DMS153 treated with DMSO at 0.1 percent for 48 hours (cell line): ENCODE results near the gene KDSR.
A peak's percentile ranks its signal among the peaks of the same experiment; 100 is the strongest.

ENCODE experiments used
- DNase-seq: peaks from one replicate; lab custom pipeline; 2025; ENCODE audit not compliant: unreplicated experiment; lab: John Stamatoyannopoulos, UW

Gene KDSR

DNA sequence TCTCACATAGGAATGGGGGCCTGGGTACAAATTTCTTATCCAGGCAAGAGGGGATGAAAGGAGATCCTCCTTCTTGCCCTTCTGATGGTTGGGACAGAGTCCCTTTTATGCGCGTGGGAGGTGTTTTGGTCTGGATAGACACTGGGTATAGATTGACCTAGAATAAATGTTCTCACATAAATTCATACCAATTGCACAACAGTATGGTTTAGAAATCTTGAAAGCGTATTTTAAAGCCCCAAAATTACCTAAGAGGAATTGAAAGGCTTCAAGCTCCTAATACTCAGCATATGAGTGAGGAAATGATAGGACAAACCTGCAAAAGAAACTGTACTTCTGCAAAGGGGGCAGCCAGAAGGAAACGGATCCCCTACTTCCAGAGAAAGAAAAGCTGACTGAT is 44.8 kb downstream of the KDSR start:
- no peak for DNase-seq

DNA sequence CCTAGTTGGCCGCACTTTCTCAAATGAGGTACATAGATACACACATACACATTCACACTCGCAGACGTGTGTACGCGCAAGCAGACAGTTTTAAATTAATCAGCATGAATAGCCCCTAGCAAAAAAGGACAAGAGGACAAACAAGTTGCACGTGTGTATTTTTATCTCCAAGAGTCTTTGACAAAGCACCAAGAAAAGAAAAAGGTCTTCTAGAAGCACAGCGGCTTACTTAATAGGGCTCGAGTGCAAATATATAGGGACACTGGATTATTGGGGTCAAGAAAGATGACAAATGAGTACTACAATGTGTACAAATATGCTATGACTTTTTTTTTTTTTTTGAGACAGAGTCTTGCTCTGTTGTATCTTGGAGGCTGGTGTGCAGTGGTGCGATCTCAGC is 45.7 kb downstream of the KDSR start:
- no peak for DNase-seq

DNA sequence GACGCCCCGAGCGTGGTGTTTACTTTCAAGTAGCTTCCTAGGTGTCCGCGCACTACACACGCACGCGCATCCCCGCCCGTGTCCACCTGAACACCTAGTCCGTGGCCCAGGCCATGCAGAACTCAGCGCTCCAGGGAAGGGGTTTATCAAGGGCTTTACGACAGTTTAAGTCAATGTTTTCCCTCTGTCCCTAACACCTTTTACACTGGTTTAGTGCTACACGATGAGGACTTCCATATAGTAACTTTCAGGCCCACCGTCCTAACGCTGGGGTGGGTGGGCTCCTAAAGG is 46.1 kb downstream of the KDSR start:
- peak; percentile 41 for DNase-seq

DNA sequence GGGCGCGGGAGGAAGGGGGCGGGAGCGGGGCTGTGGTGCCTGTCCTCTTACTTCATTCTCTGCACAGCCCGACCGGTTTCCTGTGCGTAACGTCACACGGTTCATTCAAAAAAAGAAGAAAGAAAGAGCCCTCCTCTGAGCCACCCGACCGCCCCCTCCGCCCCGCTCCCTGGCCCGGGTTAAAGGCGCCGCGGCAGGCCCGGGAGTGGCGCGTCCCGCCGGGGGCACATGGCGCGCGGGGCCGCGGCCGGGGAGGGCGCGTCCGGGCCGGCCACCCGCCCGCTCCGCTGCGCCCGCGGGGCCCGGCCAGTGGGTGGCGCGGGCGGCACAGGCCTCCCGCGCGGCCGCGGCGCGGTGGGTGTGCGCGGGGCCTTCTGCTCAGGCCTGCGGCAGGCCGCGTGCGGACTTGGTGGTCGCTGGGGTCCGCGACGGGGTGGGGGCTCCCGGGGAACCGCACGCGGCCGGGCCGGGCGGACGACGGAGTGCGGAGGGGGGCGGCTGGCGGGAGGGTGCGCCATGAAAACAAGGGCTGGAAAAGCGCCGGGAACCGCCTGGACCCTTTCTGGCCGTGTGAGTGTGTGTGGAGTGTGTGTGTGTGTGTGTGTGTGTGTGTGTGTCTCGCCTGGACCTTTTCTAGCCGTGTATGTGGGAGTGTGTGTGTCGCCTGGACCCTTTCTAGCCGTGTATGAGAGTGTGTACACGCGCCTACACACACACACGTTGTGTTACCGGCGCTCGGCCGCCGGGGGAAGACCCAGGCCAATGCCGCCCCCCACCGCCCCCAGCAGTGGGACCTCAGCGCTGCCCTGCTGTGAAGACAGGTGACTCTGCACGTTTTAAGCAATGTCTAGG is 46.7 kb downstream of the KDSR start:
- peak; percentile 68 for DNase-seq

DNA sequence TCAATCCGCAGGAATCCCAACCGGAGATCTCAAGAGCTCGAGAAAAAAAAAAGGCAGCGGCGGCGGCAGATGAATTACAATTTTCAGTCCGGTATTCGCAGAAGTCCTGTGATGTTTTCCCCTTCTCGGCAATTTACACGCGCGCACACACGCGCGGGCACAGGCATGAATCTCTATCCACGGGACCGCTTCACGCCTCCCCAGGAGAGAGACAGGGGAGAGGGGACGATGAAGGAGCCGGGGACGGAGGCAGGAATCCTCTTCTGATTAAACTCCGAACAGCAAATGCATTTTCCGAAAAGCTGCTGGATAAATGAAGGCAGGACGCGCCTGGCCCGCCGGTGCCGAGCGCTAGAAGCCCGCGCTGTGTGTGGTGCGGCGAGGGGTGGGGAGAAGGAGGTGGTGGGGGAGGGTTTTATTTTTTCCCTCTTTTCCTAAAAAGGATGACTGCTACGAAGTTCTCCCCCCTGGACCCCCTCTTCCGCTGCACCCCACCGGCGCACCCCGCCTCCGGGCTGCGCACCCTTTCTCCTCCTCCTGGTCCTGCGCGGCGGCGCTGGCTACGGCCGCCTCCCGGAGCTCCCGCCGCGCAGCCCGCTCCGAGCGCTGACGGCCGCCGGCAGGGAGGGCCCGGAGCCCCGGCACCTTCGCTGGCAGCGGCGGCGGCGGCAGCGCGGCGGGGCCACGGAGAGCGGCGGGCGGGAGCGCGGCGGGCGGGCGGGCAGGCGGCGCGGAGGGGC is 47.5 kb downstream of the KDSR start, which contains the start of gene BCL2:
TSS of gene BCL2 (minus strand) at position 387 of the 740 bp plus-strand sequence.
- DNase-seq: no peak

DNA sequence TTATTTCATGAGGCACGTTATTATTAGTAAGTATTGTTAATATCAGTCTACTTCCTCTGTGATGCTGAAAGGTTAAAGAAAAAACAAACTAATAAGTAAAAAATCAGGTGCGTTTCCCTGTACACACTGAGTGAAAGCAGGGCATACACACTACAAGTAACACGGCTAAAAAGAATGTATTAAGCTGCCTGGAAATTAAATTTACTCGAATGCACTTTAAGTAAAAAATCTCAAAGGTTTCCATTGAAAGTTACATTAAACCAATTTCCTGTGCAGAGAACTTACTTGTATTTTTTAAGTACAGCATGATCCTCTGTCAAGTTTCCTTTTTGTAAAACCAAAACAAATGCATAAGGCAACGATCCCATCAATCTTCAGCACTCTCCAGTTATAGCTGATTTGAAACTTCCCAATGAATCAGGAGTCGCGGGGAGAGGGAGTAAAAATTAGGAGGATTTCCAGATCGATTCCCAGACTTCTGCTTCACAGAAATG is 48.1 kb downstream of the KDSR start:
- DNase-seq: peak; percentile 66

DNA sequence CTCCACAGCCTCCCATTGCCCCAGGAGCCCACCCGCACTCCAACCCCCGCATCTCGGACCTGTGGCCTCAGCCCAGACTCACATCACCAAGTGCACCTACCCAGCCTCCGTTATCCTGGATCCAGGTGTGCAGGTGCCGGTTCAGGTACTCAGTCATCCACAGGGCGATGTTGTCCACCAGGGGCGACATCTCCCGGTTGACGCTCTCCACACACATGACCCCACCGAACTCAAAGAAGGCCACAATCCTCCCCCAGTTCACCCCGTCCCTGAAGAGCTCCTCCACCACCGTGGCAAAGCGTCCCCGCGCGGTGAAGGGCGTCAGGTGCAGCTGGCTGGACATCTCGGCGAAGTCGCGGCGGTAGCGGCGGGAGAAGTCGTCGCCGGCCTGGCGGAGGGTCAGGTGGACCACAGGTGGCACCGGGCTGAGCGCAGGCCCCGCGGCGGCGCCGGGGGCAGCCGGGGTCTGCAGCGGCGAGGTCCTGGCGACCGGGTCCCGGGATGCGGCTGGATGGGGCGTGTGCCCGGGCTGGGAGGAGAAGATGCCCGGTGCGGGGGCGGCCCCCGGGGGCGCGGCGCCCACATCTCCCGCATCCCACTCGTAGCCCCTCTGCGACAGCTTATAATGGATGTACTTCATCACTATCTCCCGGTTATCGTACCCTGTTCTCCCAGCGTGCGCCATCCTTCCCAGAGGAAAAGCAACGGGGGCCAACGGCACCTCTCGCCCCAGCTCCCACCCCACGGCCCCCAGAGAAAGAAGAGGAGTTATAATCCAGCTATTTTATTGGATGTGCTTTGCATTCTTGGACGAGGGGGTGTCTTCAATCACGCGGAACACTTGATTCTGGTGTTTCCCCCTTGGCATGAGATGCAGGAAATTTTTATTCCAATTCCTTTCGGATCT is 48.8 kb downstream of the KDSR start:
- DNase-seq: peak; percentile 83

DNA sequence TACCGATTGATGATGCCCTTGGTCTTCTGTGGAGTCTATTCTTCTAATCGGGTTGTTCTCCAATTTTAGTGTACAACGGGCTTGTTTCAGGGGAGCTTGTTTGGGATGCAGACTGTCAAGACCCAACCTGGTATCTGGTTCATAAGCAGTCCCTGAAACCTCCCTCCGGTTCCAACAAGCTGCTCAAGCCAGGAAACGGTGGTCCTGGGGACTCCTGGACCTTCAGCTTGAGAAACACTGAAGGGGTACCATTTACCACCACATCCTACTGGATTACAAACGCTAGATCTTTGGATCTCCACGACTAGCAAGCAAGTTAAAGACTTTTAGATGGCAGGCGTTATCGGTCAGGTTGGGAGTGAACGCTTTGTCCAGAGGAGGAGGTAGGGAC is 49.5 kb downstream of the KDSR start:
- no peak for DNase-seq

DNA sequence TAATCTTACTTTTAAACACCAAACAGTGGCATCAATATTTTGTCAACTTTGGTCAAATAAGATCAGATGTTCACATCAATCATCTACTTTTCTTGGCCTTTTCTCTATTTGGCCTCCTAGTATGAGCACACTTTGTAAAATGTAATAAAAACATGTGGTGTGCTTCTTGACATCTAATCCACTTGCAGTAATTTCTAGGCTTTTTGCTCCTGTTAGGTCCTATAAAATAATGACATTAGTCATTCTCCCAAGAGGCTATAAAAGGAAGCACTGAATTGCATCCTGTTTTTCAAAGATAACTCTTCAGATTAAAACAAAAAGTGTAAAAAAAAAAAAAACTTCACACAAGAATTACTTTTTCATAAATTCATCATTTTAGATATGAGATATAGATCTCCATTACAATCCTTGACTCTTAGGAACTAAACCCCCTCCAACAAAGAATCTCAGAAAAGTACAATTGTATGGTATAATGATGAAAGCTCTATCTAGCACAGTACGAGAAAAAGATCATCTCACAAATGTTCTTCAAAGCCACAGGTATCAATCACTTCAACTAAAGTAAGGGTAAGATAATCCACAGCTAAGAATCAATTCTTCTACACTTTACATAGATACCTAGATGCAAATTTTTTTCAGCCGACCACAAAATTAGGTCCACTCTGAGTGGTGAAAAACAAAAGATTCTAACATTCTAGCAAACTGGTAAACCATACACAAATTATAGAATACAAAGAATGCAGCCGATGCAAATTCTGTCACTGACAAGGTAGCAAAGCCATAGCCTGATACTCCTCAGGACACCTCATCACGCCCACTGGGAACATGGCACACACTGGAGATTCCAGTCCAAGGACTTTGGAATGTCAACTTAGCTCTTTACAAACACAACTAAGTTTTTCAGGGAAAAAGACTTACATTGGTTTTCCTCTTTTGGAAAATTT is 50.1 kb downstream of the KDSR start:
- no peak for DNase-seq

DNA sequence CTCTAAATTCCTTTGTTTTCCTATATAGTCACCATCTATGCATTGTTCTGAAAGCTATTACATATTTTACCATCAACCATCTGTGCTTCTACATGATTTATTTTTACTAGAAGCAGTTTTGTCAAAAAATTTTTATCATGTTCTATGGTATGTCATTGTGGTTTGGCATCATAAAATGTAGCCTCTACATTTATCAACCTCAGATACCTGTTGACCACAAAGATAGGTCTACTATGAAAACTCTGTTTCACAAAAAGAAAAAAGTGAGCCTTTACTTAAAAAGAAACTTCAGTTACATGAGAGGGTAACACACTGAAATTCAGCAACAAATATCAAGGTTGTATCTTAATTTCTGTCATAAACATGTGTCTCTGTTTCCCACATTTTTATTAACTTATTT is 51.1 kb downstream of the KDSR start:
- no peak for DNase-seq

DNA sequence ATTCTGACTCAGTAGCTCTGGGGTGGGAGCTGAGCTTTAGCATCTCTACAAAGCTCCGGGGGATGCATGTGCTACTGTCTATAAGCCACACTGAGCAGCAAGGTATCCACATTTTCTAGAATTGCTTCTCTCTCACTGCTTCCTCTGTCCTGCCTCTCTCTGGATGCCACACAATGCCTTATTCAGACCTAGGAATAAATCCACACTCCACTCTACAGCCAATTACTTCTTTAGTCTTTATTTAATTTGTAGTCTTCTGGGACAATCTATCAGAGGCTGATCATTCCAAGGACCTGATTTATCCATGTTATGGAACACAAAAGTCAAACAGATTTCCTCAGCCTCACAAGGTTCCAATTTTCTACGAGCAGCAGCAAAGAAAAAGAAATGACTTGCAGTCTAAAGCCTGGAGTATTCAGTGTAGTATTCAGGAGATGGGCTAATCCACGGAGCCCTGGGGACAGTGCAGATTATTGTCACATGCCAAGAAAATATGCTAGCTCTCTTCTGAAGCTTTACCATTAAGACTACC is 51.8 kb downstream of the KDSR start:
- no peak for DNase-seq

DNA sequence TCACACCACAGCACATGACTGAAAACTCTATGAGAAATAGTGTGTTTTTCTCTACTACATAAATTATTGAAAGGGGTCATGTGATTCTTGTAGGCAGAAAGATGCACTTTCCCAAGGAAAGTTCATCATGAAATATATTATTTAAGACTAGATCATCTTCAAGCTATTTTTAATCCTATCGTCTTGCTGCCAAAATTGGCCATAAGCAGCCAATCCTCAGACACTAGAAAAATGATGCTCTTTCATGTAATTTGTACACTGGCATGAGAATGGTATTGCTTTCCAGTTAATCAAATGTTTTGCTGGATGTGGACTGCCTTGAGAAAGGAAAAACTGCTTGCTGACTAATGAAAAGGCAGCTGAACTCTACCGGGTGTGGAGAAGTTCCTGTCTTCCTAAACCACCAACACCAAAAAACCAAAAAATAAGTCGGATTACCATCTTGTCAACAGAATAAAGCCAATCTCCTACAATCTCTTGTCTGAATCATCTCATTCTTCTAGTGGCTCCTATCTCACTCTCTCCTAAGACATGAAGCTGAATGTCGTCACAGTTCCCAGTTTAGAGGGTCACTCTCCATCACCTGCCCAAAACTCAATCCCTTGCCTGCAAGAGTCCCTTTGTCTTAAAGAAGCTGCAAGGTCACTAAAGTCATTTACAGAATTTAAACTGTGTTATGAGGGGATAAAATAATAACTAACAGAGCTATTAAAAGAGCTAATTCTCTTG is 52.8 kb downstream of the KDSR start:
- DNase-seq: no peak

DNA sequence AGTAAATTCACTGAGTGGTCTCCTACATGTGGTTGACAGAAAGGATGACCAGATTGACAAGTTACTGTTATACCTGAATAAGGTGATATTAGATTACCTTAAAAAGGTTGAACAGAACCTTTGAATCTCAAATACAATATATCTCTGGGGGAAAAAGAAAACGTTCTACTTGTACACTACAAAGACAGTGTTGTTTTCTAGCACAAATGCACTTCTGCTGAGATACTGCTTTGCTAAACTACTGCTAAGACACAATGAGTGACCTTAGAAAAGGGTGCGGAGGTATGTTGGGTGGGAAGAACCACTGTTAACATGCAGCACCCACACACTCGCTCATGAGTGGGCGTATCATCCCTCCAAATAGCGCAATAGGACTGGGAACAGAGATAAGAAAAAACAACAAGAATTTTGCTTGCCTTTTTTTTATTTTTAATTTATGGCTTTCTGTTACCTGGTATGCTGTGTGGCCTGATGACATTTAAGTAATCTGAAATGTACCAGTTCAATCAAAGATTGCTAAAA is 53.5 kb downstream of the KDSR start:
- DNase-seq: no peak

DNA sequence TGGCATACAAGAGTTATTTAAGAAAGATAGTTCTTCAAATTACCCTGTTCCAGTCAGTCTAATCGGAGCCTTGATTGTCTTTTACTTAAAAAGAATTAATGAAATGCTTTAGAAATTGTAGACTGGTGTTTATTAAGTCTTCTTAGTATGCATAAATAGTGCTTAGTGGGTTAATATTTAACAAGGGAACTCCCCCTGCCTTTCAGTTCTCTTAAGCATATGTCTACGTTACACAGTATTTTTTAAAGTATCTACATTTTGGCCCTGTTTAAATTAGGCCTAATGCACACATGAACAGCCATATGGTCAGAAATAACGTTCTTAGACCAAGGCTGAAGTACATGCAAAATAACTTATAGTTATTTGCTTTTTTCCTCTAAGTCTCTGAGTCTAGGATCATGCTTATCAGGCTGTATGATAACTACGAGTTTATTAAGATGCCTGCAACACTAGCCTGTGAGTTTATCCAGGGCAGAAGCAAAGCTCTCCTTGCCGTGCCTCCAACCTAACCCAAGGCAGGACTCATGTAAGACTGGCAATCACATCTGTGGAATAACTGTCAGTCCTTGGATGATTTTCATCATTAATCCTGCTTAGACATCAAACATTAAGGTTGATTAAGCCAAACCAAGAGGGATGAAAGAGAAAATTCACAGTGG is 54.1 kb downstream of the KDSR start:
- DNase-seq: no peak

DNA sequence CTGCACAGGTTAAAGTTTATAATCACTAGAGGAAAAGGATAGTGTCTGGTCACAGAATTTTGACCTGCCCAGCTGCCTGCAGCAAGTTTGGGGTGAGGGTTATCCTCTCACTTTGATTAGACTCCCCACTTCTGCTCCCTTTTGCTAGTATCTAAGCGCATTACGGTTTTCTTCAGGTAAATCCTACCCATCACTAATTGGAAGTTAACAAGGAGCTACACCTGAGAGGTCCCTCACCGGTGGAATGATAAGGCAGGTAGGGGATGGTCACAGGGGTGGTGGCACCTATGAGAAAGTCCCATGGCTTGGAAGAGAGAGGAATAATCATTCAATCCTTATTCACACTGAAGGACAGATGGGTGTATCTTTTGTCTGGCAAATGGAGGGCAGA is 55.0 kb downstream of the KDSR start:
- DNase-seq: no peak

DNA sequence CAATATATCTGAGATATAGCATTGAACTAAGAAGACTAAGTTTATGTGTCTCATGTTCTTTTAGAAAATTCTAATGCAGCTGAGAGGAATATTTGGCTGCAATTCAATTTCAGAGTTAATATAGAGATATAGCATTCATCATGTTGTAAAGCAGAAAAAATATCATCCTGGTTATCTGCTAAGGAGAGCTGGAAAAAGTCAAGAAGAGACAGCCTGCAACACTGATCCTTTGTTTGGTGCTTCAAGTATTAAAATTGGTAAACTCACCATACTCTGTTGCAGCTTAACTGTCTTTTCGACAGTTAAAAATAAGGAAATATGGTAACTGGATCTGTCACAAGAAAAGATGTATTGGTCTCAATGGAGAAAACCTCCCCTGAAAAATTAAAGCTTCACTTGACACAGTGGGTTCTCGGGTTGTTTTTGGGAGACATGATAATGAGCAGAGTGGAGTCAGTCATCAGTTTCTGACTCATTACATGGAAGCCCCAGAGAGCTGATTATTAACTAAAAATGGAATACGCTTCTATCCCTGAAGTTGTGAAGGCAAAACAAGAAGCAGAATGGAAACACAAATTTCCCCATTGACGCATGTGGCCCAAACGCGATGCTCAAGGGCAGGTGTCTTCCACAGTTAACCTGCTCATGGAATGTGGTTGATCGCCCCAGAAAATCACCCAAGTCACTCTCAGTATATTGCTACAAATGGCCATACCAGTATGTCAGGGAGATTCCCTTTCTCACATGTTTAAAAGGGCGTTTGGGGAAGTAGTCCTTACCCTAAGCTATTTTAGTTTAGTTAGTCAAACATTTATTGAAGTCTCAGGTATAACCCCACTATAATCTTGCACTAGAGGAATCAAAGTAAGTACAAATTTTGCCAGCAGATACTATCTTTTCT is 55.6 kb downstream of the KDSR start:
- no peak for DNase-seq

DNA sequence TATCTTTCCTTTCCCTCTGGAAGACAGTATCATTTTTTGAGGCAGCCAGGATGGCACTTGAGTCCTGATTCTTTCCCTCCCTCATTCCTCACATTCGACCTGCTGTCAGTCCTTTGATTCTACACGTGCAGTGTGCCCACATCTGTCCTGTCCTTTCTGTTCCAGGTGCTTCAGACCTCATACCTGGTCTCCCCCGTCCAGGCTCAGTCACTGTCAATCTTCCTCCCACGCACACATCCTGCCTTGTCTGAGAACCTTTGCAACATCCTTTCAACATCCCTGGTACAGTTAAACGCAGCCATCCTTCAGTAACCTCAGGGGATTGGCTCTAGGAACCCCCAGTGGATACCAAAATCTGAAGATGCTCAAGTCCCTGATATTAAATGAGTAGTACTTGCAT is 57.6 kb downstream of the KDSR start:
- no peak for DNase-seq
